Measurements from ENCODE around the gene PCDHB3.
"Not testable (repeated sequence)": the region's sequence is repeated elsewhere in the genome, so short reads cannot be mapped to it uniquely, and the experiment has no call there.

Gene PCDHB3

GRCh38 chr5:141135718-141136266, 35.5 kb downstream of the PCDHB3 start:
- no peak for DNase-seq (ENCODE audit: low read depth in 4 of 4, low spot score in 1 of 4)

DNA sequence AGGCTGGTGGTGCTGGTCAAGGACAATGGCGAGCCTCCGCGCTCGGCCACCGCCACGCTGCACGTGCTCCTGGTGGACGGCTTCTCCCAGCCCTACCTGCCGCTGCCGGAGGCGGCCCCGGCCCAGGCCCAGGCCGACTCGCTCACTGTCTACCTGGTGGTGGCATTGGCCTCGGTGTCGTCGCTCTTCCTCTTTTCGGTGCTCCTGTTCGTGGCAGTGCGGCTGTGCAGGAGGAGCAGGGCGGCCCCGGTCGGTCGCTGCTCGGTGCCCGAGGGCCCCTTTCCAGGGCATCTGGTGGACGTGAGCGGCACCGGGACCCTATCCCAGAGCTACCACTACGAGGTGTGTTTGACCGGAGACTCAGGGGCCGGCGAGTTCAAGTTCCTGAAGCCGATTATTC, 37.1 kb downstream of the PCDHB3 start:
- not testable (repeated sequence) for DNase-seq (ENCODE audit: low read depth in 4 of 4, low spot score in 1 of 4)

- no peak for DNase-seq (ENCODE audit: low read depth in 4 of 4, low spot score in 1 of 4)
Measured at GRCh38 chr5:141149812-141150211, 49.5 kb downstream of the PCDHB3 start, which contains the start of gene PCDHB6. TSS of gene PCDHB6 (plus strand) at chr5:141150057. CDS start at chr5:141150258, 201 bp downstream.

DNA sequence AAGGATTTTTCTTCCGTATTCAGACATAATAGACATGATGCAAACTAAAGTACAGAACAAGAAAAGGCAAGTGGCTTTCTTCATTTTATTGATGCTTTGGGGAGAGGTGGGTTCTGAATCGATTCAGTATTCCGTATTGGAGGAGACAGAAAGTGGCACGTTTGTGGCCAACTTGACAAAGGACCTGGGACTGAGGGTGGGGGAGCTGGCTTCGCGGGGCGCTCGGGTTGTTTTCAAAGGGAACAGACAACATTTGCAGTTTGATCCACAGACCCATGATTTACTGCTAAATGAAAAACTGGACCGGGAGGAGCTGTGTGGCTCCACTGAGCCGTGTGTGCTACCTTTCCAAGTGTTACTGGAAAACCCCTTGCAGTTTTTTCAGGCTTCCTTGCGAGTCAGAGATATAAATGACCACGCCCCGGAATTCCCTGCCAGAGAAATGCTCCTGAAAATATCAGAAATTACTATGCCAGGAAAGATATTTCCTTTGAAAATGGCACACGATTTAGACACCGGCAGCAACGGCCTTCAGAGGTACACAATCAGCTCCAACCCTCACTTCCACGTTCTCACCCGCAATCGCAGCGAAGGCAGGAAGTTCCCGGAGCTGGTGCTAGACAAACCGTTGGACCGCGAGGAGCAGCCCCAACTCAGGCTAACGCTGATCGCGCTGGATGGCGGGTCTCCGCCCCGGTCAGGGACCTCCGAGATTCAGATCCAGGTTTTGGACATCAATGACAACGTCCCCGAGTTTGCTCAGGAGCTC, 50.1 kb downstream of the PCDHB3 start:
- no peak for DNase-seq (ENCODE audit: low read depth in 4 of 4, low spot score in 1 of 4)

DNA sequence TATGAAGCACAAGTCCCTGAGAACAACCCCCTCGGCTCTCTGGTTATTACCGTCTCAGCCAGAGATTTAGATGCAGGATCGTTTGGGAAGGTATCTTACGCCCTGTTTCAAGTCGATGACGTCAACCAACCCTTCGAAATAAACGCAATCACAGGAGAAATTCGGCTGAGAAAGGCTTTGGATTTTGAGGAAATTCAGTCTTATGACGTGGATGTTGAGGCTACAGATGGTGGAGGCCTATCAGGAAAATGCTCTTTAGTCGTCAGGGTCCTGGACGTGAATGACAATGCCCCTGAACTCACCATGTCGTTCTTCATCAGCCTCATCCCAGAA, 50.7 kb downstream of the PCDHB3 start:
- DNase-seq (ENCODE audit: low read depth in 4 of 4, low spot score in 1 of 4) = no peak

GRCh38 chr5:141151632-141152031, 51.4 kb downstream of the PCDHB3 start:
- DNase-seq (ENCODE audit: low read depth in 4 of 4, low spot score in 1 of 4) = not testable (repeated sequence)

DNA sequence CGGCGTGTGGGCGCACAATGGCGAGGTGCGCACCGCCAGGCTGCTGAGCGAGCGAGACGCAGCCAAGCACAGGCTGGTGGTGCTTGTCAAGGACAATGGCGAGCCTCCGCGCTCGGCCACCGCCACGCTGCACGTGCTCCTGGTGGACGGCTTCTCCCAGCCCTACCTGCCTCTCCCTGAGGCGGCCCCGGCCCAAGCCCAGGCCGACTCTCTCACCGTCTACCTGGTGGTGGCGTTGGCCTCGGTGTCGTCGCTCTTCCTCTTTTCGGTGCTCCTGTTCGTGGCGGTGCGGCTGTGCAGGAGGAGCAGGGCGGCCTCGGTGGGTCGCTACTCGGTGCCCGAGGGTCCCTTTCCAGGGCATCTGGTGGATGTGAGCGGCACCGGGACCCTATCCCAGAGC, 51.8 kb downstream of the PCDHB3 start:
- DNase-seq (ENCODE audit: low read depth in 4 of 4, low spot score in 1 of 4) = not testable (repeated sequence)
